Breast epithelium (tissue), 3 donors: ENCODE measurements around the gene SPIN1.

ENCODE experiments used
- POLR2AphosphoS5 ChIP-seq, 3 donors: sonication (generic); formaldehyde crosslinking; IDR thresholded peaks; one replicate each; pipeline ENCODE4 v1.6.1; 2017; ENCODE audit warnings: antibody characterized with exemption in 3 of 3
- TF ChIP-seq, protein P1 (sequence below), 3 donors: fragments of 450-650 bp; IDR thresholded peaks; one replicate each; pipeline ENCODE4 v1.5.1; 2016 to 2017; ENCODE audit warnings: antibody characterized with exemption in 3 of 3, mild to moderate bottlenecking in 3 of 3, moderate library complexity in 3 of 3

DNA sequence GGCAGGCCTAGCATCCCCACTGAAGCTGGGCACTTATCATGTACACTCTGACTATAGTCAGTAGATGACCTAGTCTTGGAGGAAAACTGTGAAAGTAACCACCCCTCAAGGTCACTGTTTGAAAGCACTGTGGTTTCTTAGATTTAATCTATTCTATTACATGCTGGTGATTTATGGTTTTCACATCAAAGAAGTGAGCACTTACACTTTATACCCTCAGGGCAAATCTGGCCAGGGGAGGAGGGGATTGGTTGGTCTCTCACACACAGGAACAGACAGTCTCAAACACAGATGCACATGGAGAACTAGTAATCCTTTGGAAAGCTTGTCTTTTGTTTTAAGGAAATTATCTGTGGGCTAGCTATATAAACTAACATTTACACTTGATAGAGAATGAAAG is 17.9 kb upstream of the SPIN1 start:
- TF ChIP-seq, protein P1, sequence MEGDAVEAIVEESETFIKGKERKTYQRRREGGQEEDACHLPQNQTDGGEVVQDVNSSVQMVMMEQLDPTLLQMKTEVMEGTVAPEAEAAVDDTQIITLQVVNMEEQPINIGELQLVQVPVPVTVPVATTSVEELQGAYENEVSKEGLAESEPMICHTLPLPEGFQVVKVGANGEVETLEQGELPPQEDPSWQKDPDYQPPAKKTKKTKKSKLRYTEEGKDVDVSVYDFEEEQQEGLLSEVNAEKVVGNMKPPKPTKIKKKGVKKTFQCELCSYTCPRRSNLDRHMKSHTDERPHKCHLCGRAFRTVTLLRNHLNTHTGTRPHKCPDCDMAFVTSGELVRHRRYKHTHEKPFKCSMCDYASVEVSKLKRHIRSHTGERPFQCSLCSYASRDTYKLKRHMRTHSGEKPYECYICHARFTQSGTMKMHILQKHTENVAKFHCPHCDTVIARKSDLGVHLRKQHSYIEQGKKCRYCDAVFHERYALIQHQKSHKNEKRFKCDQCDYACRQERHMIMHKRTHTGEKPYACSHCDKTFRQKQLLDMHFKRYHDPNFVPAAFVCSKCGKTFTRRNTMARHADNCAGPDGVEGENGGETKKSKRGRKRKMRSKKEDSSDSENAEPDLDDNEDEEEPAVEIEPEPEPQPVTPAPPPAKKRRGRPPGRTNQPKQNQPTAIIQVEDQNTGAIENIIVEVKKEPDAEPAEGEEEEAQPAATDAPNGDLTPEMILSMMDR (IDR thresholded peaks at IDR 0.05): no peak
- no peak for TF ChIP-seq POLR2AphosphoS5 (IDR thresholded peaks at IDR 0.05)
